Measurements from ENCODE around the gene GRIK1.

The GRIK1 gene

GRCh38 chr21:29826386-29826785, 113.4 kb downstream of the GRIK1 start:
- DNase-seq, result no peak

DNA sequence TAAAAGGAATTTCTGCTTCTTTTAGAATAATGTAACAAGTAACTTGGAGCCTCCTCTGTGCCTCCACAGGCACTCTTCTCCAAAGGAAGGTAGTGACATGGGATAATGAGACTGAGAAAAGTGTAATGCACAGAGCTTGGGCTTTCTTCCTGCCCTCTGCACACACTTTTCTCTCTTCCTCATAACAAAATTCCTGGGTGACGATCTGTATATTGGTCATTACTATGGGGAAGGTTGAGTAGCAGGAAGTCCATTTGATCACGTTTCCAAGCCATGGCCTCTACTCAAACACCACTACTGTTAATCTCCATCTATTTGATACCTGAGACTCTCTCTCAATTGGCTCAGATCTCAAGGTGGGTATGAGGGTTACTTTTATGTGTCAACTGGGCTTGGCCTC, 113.9 kb downstream of the GRIK1 start:
- DNase-seq, result no peak

GRCh38 chr21:29825345-29825744, 114.5 kb downstream of the GRIK1 start:
- no peak for DNase-seq

DNA sequence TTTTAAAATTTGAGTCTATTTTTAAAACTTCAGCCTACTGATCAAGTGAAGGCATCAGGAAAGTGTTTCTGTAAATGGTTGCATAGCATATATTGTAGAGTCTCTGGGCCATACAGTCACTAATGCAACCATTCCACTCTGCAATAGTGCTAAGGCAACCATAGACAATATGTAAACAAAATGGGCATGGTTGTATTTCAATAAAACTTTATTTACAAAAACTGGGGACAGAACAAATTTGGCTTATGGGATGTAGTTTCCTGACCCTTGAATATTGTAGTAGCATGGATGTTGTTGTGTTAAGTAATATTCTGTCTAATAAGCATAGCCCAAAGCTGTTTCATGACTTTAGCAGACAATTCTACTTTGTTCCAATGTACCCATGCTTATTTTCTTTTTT, 117.7 kb downstream of the GRIK1 start:
- no peak for DNase-seq

DNA sequence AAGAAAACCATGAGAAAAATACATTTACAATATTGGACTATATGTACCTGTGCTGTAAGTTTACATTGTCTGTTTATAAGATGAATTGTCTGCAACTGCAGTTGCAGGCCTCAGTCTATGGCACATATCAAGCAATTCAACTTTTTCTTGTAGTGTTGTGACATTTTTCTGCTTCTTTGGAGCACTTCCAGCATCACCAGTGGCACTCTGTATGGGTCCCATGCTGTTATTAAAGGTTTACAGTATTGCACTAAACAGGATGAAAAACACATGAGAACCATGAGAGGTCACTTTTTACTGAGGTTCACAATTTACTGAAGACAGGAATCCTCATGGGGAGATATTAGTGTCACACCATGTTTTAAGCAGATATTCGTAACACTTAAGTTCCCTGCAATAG, 118.6 kb downstream of the GRIK1 start:
- DNase-seq, result no peak

DNA sequence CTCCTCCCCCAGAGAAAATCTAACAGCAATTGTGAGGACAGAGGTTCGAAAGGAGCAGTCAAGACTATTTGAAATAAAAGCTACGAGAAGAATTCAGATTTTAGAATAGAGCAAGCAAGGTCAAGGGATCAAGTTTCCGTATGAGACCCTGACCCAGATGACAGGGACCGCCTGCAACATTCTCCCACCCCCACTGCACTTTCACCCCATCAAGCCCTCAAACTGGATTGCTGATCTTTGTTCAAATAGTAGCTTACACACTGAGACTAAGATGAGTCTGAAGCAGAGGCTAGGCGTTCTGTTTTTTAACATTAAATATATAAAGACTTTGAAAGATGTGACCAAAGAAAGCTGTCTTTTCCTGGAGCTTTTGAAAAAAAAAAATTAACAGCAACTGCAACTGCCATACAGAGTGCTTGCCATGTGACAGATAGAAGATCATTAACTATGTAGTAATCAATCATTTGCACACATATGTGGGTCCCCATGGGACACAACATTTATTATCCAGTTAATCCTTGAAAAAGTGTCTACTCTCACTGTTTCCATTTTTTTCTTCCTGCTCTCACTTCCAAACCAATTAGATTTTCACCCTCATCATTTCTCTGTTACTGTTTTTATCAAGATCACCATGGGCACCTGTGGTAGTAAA, 120.0 kb downstream of the GRIK1 start:
- DNase-seq, result no peak

DNA sequence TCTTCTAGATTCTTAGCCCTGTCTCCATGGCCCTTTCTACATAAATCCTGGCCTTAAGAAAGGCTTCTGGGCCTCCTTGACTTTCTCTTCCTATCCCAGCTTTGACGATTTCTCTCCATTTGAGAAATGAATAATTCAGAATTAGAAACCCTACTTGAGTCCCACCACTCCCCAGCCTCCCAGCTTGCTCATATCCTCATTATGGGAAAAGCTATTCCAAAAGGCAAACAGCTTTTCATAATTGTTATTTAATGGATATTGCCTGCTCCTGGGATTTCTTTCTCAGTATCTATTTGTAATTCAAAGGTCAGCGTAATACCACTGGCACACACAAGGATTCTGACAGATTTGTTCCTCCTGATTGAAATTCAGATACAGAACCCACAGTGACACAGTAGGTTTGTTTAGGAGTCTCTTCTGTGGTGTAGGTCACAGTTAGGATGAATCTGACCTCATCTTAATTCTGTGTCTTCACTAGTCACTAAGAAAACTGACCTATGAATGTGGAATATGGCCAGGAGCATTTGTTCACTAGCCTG, 121.3 kb downstream of the GRIK1 start:
- DNase-seq, result no peak

GRCh38 chr21:29817450-29817849, 122.3 kb downstream of the GRIK1 start:
- DNase-seq, result no peak

- no peak for DNase-seq
These were observed 126.8 kb downstream of the GRIK1 start for GRCh38 chr21:29812947-29813346.

DNA sequence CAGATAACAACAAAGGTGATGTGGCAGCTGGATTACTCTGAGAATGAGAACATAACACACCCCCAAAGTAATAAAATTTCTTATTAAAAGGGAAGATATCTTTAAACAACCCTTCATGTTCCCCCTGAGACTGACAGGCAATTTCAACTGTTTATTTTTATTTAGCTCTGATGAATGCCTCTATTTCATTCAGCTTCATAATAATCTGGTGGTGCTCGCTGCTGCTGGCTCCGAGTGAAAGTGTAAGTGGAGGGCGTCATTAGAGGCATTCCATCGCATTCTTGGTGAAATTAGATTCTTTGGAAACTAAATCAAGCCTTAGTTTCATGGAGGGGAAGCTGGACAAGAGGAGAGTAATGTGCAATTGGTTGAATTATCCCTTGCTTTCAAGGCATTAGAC, 128.9 kb downstream of the GRIK1 start:
- DNase-seq, result no peak

DNA sequence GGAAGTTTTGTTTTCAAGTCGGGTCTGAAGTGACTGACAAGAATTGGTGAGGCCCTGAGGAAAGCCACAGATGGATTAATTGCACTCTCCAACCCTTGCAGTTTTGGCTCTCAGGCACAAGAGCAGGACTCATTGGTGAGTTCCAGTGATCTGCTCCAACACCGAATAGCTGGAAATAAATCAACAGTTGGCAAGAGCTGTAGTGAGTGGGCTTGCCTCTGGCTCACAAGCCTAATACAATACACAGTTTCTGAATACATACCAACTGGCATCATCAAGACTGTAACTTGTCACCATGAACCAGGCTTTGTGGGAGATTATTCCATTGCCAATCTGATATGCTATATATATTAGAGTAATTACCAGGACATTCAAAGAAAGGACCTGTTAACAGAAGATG, 131.6 kb downstream of the GRIK1 start:
- DNase-seq, result peak; percentile 66

DNA sequence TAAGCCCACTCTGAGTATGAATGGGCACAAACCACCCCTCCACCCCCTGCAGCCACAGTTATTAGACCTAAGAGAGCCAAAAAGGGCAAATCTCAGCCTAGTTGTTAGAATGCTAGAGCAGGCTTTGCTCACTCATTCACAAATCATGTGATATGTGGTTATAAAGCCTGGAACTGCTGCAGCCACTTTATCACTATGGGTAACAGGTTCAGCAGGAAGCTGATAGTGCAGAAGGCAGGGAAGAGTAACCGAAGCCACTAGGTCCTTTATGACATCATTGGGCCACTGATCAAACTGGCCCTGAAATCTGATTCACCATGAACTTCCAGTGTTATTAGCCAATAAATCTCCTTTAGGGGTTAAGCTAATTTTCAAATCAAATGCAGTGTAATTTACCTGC, 134.7 kb downstream of the GRIK1 start:
- no peak for DNase-seq

- DNase-seq, result no peak
These were observed 136.6 kb downstream of the GRIK1 start for GRCh38 chr21:29803191-29803590.

GRCh38 chr21:29801122-29801521, 138.7 kb downstream of the GRIK1 start:
- DNase-seq, result no peak

- DNase-seq, result no peak
These were observed 139.7 kb downstream of the GRIK1 start for GRCh38 chr21:29800056-29800455.

DNA sequence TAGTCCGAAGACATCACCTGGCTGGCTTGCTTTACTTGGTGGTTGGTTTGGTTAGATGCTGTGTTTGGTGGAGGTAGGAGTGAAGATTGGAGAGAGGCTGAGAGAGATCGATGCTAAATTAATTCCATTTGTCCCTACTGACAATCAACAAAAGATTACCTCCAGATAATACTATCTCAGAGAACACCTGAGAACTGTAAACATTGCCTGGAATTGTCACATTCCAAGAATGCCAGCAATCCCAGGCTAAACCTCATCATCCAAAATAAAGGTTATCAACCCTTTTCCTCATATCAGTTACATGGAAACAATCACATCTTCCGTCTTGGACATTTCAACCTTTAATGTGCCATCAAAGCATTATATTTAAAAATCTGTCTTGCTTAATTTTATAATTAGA, 141.0 kb downstream of the GRIK1 start:
- no peak for DNase-seq

- no peak for DNase-seq
These were observed 142.6 kb downstream of the GRIK1 start for GRCh38 chr21:29797155-29797554.

GRCh38 chr21:29793712-29794111, 146.1 kb downstream of the GRIK1 start:
- DNase-seq, result no peak

DNA sequence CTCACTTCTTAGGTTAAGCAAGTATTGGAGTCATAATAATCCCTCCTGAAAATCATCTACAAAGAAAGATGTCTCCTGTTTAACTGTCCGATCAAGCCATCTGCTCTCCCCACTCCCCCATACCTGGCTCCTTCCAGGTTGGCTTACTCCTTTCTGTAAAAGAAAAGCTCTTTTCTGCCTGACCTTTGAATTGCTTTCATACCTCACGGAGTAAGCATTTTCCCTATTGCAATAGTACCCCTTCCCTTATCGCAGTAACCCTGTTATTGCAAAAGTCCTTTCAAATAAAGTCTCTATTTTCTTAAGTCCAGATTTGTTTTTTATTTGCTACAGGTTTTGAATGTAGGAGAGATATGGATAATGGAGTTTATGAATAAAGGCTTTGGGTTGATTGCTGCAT, 150.4 kb downstream of the GRIK1 start:
- no peak for DNase-seq

DNA sequence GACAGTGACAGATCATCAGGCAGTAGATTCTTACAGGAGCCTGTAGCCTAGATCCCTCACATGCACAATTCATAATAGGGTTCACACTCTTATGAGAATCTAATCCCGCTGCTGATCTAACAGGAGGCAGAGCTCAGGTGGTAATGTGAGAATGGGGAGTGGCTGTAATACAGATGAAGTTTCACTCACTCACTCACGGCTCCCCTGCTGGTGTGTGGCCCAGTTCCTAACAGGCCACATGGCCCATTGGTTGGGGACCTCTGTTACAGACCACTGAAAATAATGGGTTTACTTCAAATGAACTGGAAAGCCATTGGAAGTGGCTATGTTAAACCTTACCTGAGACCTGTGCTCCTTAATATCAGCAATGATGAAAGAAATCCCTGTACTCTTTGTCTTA, 151.0 kb downstream of the GRIK1 start:
- no peak for DNase-seq

GRCh38 chr21:29787361-29787909, 152.4 kb downstream of the GRIK1 start:
- no peak for DNase-seq

DNA sequence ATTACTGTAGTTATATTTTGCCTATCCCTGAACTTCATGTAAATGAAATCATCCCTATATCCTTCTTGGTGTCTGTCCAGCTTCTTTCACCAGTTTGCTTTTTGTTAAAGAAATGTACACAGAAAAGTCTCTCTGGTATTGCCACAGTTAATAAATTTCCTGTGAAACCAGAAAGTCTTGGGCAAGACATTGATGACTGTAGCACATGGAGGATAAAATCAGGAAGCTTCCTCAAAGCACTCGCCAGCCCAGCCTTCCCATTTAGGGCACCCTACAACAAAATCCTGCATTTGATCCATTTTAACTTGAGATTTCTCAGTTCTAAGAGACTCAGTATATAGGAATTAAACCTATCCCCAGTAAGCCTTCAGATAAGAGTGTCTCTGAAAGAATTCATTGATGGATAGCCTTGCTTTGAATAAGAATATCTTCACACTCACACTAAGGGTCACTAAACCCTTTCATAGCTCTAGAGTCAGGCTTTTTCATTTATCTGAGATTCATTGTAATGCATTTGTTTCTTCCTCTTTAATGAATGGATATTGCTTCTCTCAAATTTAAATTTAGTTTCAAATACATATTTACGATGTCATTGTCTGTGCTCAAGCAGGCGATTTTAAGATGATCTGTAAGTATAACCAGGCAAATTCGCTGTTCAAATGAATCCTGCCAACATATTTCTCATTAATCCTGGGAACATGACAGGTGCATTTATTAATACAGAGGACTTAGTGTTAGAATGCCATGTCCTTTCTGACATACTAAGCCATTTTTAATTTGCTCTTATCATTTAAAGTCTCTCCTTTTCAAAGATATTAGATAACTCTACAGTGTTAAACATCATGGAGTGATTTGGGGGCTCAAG, 153.1 kb downstream of the GRIK1 start:
- DNase-seq, result no peak

DNA sequence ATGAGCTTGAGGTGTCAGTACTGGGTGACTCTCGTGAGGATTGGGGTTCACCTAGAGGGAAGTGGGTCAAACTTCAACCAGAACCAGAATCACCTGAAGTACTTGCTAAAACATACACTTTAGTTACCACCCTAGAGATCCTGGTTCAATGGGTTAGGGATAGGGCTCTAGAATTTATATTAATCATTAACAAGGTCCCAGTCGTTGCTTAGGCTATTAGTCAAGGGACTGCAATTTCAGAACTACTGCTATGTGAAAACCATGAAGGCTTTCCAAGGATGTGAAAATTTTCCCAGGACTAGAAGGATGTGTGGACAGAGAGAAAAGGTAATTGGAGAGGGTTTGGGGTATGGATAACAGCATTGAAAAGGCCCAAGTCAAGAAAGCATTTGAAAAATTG, 162.6 kb downstream of the GRIK1 start:
- no peak for DNase-seq

- DNase-seq, result no peak
These were observed 164.3 kb downstream of the GRIK1 start for GRCh38 chr21:29775462-29775861.
